GM21367 (cell line): Measurements from ENCODE around the gene ZC3H13.

Experiments
- ATAC-seq: cut with Tn5 transposase; IDR thresholded peaks from one replicate; pipeline ENCODE4 v1.9.1; 2021; ENCODE audit not compliant: unreplicated experiment

Gene ZC3H13

GRCh38 chr13:45943965-45944364 lies 108.6 kb downstream of the ZC3H13 start:
- no peak for ATAC-seq

- ATAC-seq, result no peak
These were observed 109.4 kb downstream of the ZC3H13 start for GRCh38 chr13:45943120-45943519.

DNA sequence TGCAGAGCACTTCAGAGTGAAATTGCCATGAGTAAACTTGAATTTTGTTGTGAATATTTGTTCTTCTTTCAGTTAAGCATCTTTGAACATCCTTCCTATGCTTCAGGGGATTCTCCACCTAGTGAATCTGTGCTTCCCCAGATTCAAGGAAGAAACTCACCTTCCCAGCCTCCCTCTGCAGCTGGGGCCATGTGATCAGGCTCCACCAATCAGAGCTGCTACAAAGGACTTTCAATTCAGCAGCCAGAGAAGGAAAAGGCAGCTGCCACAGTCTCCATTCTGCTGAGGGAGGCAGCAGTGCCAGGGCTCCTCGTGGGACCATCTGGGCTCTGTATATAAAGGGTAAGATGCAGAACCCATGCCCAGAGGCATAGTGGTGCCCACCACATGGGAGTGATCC lies 111.3 kb downstream of the ZC3H13 start:
- no peak for ATAC-seq

- ATAC-seq, result no peak
These were observed 112.5 kb downstream of the ZC3H13 start for GRCh38 chr13:45940061-45940460.

DNA sequence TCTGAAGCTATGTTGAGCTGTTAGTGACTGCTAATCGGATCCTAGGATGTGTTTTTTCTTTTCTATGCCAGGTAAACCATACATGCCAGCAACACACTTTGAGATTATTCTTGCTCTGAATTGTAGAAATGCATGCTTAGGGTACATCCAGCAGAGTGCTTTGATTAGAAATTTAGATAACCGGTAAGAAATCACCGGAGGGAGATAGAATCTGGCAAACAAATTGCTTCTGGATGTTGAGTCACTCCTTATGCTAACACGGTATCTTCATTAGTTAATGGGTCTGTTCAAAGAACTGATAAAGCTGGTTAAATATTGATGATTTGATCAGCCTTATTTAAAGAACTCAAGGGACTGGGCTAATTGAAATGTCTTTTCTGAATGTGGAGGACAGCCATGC lies 115.9 kb downstream of the ZC3H13 start:
- no peak for ATAC-seq

DNA sequence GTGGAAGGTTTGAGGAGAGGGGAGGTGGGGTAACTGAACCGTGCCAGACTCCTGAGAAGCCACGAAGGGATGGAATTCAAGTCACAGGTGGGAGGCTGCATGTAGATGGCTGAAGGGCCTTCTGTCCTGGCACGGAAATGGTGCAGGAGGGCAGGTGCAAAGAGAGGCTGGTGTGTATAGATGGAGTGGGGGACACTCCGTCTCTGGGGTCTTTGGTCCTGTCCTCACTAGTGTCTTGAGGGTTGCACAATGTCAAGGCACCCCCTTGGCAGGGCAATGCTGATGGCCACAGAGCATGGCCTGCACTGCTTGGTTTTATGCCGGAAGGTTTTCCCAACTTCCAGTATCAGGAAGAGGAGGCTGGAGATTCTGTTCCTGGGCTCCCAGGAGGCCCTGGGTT lies 118.3 kb downstream of the ZC3H13 start:
- ATAC-seq, result no peak

- ATAC-seq, result no peak
These were observed 119.2 kb downstream of the ZC3H13 start for GRCh38 chr13:45933203-45933908.

DNA sequence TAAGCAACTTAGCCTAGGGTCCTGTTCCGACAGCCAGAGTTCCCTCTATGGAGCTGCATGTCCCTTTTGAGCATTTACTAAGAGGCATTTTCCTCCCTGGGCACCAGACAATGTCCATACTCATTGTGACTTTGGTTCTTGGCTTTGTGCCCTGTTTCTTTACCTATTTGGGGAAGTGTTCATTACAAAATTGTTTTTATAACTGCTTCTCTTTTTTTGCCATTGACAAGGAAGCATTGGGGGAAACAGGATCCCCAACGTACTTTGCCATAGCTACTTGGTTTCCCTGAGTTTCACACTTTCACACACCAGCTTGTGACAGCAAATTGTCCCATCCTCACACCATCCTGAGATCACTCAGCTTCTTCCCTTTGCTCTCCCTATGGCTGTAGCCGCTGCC lies 119.9 kb downstream of the ZC3H13 start:
- ATAC-seq, result no peak

- ATAC-seq, result no peak
These were observed 120.4 kb downstream of the ZC3H13 start for GRCh38 chr13:45932172-45932571.

GRCh38 chr13:45931211-45931610 lies 121.3 kb downstream of the ZC3H13 start:
- no peak for ATAC-seq

DNA sequence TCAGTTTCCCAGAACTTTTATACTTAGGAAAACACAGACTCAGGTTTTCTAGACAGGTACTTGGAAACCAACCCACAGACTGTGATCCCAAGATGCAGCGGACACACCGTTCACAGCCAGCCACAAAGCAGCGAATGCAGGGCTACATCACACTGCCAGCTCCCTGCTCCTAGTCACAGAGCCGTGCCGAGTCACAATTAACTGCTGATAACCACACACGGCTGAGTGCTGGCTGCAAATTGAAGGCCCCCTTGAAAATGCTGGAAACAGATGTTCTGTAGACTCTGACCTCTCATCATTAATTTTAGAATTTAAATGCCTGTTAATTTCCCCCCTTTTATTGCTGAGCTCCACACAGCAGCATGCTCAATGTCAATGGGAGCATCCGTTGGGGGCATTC lies 122.4 kb downstream of the ZC3H13 start:
- ATAC-seq, result no peak

DNA sequence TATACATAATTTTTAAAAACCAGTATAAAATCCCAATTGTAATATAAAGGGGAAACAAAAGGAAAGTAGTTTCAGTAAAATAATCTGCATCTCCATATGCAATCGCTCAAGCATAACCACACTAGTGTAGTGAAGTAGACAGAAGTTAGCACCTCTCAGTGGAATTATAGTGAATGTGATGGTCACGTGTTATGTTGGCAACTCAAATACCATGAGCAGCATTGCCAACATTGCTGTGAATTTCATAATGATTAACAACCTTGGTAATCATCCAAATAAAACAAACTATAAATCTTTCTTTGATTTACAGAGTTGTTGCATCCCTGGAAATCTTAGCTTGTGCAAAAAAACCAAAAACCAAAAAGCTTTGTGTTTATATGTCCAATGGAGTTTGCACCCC lies 123.7 kb downstream of the ZC3H13 start:
- ATAC-seq, result no peak

GRCh38 chr13:45928176-45928575 lies 124.4 kb downstream of the ZC3H13 start:
- no peak for ATAC-seq

DNA sequence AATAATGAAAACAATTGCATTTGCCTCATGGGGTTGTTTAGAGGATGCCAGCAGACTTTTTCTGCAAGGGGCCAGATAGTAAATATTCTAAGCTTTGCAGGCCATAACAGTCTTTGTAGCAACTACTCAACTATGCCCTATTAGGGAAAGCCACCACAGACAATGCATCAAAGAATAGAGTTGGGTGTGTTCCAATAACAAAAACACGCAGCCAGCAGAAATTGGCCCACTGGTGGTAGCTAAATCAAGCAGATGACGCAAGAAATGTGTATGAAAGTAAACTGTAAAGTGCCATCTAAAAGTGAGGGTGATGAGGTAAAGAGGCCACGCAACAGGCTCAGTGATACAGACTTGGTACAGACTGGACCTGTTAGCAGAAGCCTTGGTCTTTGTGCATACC lies 125.8 kb downstream of the ZC3H13 start:
- ATAC-seq, result no peak

- ATAC-seq, result no peak
These were observed 127.4 kb downstream of the ZC3H13 start for GRCh38 chr13:45925151-45925550.

DNA sequence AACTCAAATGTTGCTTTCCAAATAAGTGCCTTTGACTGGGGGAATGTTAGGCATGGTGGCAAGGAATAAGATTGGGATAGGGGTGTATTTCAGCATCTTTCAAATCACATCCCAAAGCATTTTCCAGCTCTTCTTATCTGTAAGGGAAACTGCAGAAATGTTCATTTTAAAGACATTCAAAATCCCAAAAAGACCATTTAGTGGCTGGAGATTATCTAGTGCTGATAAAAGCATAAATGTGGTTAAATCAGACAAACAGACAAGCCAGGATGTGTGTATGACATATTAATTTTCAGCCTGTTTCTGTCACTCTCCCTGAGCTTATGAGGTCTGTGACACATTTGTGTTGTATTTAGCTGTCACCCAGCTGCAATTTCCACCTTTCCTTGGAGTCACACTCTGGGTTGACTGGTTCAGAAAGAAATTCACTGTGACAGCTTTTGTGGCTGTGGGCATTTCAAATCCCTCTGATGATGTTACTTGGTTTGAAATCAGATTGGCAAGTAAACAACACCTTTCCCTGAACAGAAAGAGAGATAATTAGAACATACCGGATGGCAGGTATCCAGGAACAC lies 131.3 kb downstream of the ZC3H13 start:
- ATAC-seq, result no peak

DNA sequence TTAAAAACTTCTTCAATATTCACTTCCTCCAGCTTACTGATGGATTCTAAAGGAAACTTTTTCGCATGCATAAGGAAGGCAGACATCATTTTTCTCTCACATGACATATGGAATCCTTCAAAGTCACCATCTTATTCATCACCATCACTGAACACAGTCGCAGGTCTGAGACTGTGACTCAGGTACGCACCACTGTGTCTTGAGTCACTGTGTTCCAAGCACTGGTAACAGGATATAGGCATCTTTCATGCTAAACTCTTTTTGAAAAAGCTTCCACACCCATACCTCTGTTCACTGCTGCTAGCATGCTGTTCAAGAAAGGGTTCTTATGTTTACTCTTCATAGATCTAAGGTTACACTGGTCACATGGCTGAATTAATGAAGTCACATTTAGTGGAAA lies 133.9 kb downstream of the ZC3H13 start:
- ATAC-seq, result no peak

DNA sequence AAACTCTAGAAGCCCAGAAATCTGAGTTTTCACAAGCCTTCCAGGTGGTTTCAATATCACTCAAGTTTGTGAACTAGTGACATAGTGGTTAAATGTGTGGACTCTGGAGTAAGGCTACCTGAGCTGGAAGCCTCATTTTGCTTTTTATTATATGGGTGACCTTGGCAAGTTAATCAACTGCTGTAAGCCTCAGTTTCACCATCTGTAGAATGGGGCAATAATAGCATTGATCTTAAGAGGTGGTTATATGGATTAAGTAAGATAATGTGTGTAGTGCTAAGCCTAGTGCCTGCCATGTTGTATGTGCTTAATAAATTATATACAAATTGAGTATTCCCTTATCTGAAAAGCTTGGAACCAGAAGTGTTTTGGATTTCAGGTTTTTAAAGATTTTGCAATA lies 135.5 kb downstream of the ZC3H13 start:
- no peak for ATAC-seq

- ATAC-seq, result no peak
These were observed 136.7 kb downstream of the ZC3H13 start for GRCh38 chr13:45915686-45916439.

DNA sequence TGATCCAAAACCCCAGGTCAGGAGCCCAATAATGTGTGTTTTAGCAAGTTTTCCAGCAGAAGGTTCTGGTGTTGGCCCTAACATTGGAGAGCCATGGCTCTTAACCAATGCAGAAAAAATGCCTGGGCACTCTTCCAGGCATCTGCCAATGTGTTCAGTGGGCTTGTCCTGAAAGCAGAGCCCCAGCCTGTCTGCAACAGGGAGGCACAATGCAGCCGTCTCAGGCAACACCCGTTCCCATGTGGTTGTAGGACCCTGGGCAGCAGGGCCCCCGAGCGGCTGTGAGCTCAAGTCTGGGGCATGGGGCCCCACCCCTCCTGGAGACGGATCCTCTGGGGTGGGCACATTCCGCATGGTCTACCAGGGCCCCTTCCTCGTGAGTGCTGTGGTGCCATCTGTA lies 142.9 kb downstream of the ZC3H13 start:
- no peak for ATAC-seq

- ATAC-seq, result no peak
These were observed 143.5 kb downstream of the ZC3H13 start for GRCh38 chr13:45909089-45909488.

- no peak for ATAC-seq
These were observed 145.0 kb downstream of the ZC3H13 start for GRCh38 chr13:45907503-45907902.
